T-helper 2 cell (primary cell): ENCODE measurements around the gene FGF12.
"Not testable (repeated sequence)": the region's sequence is repeated elsewhere in the genome, so short reads cannot be mapped to it uniquely, and the experiment has no call there.

ENCODE experiments used
- DNase-seq, 5 experiments: peaks; one replicate each; pipeline versions ENCODE4 v3.0.0 to v3.0.0-alpha.2; 2012 to 2022
- total RNA-seq, 2 donors: gene quantifications; one replicate each; lab custom pipeline; 2026; lab: John Stamatoyannopoulos, UW

The FGF12 gene
- 0 to 0.94 reads per million in 2 donors for total RNA-seq

GRCh38 chr3:192727032-192727847 lies at the start of gene FGF12:
Gene FGF12 (minus strand): TSS chr3:192727541.
- DNase-seq = peak in 1 of 5 experiments; percentile 38

GRCh38 chr3:192774341-192774740 lies 47.0 kb upstream of the FGF12 start:
- not testable (repeated sequence) for DNase-seq

- no peak for DNase-seq
Observed at GRCh38 chr3:192772240-192772894, 45.0 kb upstream of the FGF12 start.

- DNase-seq = no peak
Observed at GRCh38 chr3:192758654-192759053, 31.3 kb upstream of the FGF12 start.

GRCh38 chr3:192751148-192751547 lies 23.8 kb upstream of the FGF12 start:
- no peak for DNase-seq

- no peak for DNase-seq
Observed at GRCh38 chr3:192750201-192750600, 22.9 kb upstream of the FGF12 start.

GRCh38 chr3:192747746-192748145 lies 20.4 kb upstream of the FGF12 start:
- no peak for DNase-seq

GRCh38 chr3:192747145-192747544 lies 19.8 kb upstream of the FGF12 start:
- DNase-seq = no peak

GRCh38 chr3:192745150-192745549 lies 17.8 kb upstream of the FGF12 start:
- DNase-seq = no peak

GRCh38 chr3:192744604-192745003 lies 17.3 kb upstream of the FGF12 start:
- DNase-seq = not testable (repeated sequence)

GRCh38 chr3:192737506-192737905 lies 10.2 kb upstream of the FGF12 start:
- no peak for DNase-seq

GRCh38 chr3:192731233-192731632 lies 3.9 kb upstream of the FGF12 start:
- no peak for DNase-seq

- no peak for DNase-seq
Observed at GRCh38 chr3:192726385-192726784, 956 bp downstream of the FGF12 start.

GRCh38 chr3:192719964-192720363 lies 7.4 kb downstream of the FGF12 start:
- no peak for DNase-seq

- DNase-seq = no peak
Observed at GRCh38 chr3:192718156-192718555, 9.2 kb downstream of the FGF12 start.

- DNase-seq = no peak
Observed at GRCh38 chr3:192715126-192715525, 12.2 kb downstream of the FGF12 start.

- DNase-seq = not testable (repeated sequence)
Observed at GRCh38 chr3:192711126-192711525, 16.2 kb downstream of the FGF12 start.

GRCh38 chr3:192710366-192710765 lies 17.0 kb downstream of the FGF12 start:
- DNase-seq = no peak

- DNase-seq = no peak
Observed at GRCh38 chr3:192706272-192706671, 21.1 kb downstream of the FGF12 start.

GRCh38 chr3:192700885-192701284 lies 26.5 kb downstream of the FGF12 start:
- no peak for DNase-seq

- no peak for DNase-seq
Observed at GRCh38 chr3:192696943-192697587, 30.3 kb downstream of the FGF12 start.

GRCh38 chr3:192687488-192688152 lies 39.7 kb downstream of the FGF12 start:
- no peak for DNase-seq

GRCh38 chr3:192685801-192686200 lies 41.5 kb downstream of the FGF12 start:
- DNase-seq = no peak
